ENCODE data around the gene TXK.

The TXK gene

DNA sequence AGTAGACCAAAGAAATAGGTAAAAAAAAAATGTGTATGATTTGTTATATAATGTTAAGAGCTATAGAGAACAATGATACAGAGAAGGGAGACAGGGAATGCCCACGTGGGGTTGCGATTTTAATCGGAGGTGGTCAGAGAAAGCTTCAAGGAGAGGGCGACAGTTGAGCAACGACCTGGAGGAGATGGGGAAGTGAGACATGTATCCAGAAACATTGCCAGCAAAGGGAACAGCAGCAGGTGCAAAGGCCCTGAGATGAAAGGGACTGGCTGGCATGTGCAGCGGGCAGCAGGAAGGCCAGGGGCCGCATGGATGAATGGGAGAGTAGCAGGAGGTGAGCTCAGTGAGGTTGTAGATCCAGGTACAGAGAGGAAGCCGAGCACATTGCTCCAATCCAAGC is 84.6 kb downstream of the TXK start:
- DNase-seq (ENCODE audit: low read depth) = no peak

DNA sequence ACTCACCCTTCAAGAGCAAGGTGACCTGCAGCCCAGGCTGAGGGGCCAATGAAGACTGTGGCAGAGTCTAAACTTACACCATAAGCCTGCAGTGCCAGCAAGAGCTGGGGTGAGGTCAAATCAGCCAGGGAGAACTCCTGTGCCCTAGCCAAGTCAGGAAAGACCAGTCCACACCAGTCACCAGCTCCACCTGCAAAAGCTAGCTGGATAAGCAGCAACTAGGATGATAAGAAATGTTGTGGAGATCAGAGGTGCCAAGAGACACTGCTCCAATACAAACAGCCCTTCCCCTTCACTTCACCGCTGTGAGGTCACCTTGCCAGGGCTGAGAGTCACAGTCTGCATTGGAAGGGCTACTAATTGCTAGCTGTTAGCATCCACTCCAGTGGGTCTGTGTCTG is 86.2 kb downstream of the TXK start:
- DNase-seq (ENCODE audit: low read depth) = no peak

DNA sequence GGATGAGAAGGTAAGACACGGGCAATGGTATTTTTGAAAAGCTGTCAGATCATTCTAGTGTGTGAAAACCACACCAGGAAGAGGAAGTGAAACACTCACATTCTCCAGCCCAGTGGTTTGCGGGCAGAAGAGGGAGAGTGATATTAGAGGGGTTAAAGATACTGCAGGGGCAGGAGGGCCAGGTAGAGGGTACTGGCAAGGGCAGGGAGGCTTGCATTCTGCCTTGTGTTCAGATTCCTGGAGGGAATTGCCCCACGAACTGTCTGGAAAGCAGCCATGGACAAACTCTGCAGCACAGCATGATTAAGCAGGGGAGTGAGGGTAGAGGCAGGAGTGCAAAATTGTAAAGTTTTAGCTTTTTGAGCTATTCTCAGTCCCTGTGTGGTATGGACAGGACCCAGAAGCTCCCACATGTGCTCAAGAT is 86.6 kb downstream of the TXK start:
- peak; percentile 17 for DNase-seq (ENCODE audit: low read depth)

DNA sequence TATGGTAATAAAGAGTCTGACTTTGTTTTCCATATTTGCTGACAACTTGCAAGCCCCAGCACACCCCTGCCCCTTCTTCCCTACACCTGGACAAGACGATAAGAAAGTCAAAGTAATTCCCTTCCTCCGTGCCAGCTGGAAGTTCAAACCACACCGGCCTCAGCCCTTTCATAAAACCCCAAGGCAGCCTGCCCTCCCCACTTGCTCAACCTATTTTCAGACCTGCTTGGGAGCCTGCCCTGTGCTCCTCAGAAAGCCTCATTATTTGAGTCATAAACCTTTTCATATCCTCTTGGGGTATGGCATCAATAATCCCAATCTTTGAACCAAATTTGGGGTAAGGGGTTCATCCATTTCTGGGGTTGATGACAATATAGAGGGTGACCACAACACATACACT is 88.0 kb downstream of the TXK start:
- DNase-seq (ENCODE audit: low read depth) = no peak

DNA sequence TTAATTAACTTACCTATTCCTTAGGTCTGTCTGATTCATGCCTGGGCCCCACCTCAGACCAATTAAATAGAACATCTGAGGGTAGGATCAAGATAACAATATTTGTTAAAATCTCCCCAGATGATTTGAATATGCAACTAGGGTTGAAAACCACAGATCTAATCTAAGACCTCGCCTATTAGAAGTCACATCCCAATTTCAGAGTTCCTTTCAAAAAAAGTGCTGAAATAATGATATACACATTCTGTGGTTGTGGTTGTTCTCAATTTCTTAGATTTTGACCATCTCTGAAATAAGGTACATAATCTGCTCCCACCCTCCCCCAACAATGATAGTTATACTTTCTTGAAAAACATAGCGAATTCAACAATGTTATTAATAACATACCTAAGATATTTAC is 89.8 kb downstream of the TXK start:
- DNase-seq (ENCODE audit: low read depth) = no peak

DNA sequence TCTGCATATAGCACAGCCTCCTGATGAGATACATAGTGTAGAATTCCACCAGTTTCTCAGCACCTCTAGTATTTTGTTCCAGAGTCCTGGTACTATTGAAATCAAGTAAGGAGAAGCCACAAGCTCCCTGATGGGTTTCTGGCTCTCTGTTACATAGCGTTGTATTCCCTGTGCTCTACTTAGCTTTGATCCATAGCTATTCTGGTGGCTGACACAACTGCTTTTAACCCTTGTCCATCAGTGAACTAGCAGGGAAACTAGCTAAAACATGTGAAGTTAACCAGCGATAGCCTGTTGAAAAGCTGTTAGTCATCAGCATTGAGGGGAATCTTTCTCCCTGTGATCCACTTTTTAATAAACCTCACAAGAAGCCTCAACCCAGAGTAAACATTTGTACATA is 90.5 kb downstream of the TXK start:
- no peak for DNase-seq (ENCODE audit: low read depth)

DNA sequence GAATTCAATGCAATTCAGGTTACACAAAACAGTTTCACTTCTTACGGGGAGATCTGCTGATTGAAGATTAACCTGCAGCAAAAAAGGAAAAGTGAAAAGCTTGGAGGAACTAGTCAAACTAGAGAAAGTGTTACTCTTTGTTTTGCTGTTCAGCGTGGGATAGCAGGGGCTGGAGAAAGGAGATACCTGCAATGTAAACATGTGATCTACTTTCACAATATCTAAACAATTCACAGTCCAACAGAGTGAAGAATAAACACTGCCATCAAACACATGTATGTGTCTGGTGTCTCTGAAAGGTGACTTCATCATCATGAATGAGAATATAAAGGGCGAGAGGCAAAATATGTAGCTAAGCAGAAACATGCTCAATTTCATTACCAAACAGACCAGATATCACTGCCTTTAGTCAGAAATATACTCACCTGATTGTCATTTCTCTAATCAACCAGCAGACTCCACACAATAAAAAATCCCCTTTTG is 91.0 kb downstream of the TXK start:
- no peak for DNase-seq (ENCODE audit: low read depth)

DNA sequence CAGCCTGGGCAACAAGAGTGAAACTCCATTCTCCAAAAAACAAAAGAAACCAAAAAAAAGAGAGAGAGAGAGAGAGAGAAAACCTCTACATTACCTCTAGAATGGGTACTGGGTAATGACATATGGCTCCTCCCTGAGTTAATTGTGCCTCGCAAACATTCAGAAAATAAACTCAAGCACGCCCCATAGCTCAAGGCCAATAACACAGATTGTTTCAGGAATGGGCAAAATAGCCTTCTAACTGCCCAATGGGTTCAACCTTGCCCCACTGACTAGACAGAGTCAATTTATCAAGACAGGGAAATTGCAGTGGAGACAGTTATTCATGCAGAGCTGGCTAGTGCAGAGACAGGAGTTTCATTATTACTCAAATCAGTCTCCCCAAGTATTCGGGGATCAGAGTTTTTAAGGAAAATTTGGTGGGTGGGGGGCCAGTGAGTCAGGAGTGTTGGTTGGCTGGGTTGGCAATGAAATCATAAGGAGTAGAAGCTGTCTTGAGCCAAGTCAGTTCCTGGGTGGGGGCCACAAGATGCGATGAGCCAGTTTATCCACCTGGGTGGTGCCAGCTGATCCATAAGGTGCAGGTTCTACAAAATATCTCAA is 92.4 kb downstream of the TXK start:
- DNase-seq (ENCODE audit: low read depth) = no peak

DNA sequence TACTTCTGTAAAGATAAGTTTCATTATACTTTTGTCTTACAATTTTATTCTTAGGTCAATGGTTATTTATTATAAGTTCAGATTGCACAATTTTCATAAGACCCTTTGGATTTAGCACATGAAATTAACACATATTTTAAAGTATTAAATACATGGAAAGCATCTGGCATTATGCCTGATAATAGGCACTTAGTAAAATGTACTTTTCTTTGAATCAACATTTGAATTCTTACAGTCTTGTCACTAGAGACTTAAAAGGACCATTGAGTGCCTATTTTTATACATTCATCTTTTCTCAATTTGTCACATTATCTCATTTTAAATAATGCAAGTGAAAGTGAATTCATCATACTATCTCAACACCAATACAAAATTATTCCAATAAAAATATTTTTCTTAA is 94.5 kb downstream of the TXK start:
- no peak for DNase-seq (ENCODE audit: low read depth)

DNA sequence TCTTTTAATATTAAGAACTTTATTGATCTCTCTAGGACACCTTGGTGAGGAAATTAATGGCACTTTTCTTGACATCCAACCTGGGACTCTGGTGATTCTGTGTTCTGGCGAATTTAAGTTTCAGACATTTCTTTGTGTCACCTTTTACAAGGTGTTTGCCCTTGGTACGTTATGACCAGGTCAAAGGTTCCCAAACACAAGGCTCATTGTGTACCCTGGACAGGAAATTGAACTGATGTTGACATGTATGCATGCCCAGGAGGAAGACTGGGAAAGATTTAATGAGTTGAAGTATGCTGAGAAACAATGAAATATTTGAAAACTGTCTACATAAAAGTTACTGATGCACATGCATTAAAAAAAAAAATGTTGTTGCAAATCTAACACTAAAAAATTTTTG is 95.4 kb downstream of the TXK start:
- no peak for DNase-seq (ENCODE audit: low read depth)

DNA sequence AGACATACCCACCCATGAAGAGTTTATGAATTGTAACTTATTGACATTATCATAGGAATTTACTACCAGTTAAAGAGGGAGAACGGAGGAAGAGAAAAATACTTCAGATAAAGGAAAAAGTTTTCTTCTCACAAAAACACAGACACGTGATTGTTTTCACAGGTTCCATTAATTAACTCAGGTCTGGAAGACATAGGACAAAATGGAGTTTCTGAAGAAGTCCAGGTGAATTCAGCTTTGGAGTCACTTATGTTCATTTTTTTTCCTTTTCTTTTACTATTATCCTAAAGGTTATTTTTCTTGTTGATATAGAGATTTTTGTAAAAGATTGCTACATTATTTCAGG is 97.0 kb downstream of the TXK start:
- DNase-seq (ENCODE audit: low read depth) = no peak

DNA sequence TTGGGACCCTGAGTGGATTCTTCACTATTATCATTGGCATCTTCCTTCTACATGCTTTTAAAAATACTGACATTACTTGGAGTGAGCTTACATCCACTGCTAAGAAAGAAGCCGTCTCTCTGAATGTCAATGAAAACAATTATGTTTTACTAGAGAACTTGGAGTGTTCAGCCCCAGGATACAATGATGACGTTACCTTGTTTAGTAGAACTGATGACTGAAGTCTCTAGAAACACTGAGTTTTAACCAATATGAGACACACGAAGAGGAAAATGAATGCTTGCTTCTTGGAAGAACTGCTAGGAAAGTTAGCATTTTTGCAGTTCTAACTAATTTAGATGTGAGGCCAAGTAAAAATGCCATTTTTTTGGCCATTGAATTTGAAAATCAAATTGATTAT is 98.1 kb downstream of the TXK start:
- DNase-seq (ENCODE audit: low read depth) = no peak

DNA sequence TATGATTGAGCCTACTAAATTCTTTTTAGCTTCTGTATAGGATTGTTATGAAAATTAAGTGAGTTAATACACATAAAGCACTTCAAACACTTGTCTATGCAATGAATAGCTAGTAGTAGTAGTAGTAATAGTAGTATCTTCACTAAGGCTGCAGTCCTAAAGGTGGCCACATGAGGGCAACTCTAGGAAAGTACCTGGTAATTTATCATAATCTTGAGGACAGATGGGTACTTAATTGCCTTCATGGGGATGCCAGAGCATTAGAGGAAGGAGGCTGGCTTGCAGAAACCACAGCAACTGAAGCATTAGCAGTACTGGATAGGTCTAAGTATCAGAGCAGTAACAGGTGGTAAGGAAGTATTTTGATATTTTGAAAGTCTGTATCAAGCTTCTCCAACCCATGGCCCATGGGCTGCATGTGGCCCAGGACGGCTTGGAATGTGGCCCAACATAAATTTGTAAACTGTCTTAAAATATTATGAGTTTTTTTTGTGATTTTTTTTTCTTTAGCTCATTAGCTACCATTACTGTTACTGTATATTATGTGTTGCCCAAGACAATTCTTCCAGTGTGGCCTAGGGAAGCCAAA is 100.1 kb downstream of the TXK start:
- peak; percentile 31 for DNase-seq (ENCODE audit: low read depth)

DNA sequence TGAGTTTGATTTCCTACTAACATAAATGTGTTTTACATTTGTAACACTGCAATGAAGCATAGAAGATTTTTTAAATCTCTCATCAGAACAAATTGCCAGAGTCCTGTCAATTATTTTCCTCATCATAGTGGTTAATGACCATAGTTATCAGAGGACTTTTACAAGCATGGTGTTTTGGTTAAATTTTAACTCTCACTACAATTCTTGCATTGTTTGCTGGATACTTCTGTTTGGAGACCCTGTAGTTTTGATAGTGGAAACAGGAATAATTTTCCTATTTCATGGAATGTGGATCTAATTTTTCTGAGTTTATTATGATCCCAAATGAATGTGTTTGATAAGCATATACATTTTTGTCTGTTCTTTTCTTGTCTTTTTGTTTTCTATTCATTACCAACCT is 100.6 kb downstream of the TXK start:
- DNase-seq (ENCODE audit: low read depth) = no peak

DNA sequence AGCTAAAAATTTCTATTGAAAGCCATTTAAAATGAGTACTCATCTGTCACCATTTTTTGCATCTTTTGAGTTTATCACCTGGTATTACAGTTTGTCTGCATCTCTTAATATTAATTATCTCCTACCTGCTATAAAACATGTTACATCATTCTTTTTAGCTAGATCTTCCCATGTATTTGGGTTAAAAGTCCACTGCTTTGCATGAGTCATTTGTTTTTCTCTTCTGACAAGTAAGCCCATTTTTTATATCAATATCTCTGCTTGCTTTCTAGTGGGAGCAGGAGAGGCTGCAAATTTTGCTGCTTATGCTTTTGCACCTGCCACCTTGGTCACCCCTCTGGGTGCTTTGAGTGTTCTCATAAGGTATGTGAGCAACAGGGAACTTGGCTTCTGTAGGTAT is 101.3 kb downstream of the TXK start:
- DNase-seq (ENCODE audit: low read depth) = peak; percentile 57

DNA sequence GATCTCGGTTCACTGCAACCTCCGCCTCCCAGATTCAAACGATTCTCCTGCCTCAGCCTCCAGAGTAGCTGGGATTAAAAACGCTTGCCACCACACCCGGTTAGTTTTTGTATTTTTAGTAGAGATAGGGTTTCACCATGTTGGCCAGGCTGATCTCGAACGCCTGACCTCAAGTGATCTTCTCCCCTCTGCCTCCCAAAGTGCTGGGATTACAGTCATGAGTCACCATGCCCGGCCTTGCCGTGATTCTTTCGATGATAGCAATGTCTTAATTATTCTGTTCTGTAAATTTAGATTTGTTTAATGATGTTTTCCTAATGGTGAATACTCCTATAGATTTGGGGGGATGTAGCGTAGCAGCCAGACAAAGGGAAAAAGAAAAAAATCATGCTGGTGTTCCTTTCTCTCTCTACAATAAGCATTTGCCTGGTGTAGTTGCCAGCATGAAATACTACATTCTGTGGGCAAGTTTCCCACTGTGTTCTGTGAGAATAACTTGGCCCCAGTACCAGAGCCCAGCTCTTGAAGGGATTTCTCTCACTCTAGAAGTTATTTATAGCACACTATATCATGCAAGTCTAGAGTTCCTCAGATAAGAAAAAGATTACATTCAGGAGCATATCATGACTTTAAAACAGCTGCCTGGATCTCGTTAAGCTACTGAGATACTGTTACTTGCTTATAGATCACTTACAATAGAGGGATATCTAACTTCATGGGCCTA is 102.1 kb downstream of the TXK start:
- DNase-seq (ENCODE audit: low read depth) = peak; percentile 95

DNA sequence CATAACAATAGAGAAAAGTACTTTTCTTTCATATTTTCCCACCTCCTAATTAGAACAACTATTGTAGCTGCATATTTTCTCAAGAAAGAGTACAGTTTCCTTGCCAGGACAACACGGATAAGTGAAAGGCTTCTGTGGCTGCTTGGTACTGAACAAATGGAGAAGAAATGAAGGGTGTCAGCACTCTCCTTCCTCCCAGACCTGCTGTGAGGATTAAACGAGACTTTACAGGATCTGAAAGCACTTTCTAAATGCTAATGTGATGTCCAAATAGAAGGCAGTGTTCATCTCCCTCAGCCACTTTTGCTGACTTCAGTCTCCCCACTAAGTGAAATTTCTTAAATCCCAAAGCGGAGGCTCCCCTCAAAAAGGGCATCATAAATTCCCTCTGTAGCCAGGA is 103.6 kb downstream of the TXK start:
- no peak for DNase-seq (ENCODE audit: low read depth)

DNA sequence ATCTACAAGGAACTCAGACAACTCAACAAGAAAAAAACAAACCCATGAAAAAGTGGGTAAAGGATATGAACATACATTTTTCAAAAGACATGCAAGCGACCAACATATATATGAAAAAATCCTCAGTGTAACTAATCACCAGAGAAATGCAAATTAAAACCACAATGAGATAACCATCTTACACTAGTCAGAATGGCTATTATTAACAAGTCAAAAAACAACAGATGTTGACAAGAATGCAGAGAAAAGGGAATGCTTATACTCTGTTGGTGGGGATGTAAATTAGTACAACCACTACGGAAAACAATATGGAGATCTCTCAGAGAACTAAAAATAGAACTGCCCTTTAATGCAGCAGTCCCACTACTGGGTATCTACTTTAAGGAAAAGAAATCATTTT is 105.4 kb downstream of the TXK start:
- no peak for DNase-seq (ENCODE audit: low read depth)

DNA sequence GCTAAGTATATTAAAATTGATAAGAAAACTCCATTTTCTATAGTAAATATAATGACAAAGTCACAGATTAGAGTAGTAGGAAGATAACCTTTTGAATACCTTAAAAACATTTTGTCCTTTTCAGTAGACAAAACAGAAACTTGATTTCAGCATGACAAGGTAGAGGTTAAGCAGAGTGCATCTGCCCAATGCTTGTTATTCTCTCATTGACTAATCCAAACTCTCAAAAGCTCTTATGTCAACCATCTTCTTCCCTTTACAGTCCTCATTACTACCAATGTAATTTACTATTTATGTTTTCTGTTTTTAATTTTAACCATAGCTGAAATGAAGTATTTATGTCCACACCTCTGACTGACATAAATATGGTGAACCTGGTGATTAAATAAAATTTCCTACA is 106.4 kb downstream of the TXK start:
- DNase-seq (ENCODE audit: low read depth) = no peak

DNA sequence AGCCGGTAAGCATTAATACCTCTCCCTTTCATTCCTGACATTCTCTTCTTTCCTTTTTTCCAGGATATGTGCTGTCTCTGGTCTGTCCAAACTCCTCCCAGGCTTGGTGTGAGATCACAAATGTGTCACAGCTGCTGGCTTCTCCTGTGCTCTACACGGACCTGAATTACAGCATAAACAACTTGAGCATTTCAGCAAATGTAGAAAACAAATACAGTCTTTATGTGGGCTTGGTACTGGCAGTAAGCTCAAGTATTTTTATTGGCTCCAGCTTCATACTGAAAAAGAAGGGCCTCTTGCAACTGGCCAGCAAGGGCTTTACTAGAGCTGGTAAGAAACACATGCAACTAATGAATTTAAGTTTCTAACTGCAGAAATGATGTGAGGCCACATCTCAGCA is 109.0 kb downstream of the TXK start:
- DNase-seq (ENCODE audit: low read depth) = peak; percentile 61

DNA sequence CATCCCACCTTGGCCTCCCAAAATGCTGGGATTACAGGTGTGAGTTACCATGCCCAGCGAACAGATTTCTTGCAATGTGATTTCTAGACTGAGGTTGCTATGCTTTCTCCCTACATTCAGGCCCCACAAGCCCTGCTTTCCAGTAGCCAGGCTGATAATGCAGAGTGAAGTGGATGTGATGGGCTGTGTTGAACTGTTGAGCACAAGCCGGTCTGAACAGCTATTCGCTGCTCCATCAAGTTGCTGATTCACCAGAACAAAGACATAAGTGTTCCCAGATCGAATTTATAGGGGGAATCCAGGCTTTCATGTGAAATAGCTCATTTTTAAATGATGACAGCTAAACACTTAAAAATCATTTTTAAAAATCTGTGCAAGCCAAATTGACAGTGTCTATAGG is 109.5 kb downstream of the TXK start:
- DNase-seq (ENCODE audit: low read depth) = peak; percentile 8

DNA sequence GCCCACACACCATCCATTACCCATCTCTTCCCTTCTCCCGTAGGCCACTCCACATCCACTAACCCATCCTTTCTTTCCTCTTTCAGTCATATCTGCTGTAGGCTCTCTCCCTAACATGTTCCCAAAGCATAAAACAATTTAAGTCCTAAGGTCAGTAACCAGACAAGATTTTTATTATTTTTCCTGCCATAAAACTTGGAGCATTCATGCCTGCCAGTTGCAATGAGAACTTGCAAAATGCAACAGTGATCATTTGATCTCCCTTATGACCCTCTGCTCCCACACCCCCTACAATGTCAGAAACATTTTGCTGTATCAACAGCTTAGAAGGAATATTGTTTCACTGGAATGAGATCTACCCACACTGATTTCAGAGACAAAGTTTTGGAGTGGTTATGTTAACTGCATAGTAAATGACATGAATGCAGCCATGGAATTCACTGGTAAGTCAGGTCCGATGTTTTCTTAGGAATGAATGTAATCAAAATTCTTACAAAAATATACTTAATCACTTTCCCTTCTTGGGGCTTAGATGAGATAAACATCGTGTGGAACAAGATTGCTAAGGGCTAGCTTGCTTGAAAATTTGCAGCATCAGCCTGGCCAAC is 111.8 kb downstream of the TXK start:
- DNase-seq (ENCODE audit: low read depth) = peak; percentile 16

DNA sequence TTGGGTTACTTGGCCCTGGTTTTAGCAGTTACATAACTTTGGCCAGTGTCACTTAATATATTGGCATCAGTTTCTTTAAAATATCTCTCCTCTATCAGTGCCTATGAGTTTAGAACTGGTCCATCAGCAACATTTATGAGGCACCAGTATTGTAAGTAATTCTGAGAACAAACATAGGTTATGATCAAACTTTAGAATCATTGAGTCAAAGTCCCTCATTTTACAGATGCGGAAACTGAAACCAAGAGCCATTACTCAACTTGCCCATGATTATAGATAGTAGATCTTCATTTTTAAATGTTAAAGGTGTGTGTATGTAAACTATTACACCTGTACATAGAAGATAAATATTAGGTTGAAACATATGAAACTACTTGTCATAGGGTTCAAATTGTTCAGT is 113.0 kb downstream of the TXK start:
- DNase-seq (ENCODE audit: low read depth) = no peak
